Effector CD8-positive, alpha-beta T cell (primary cell): ENCODE measurements around the gene LRRC7.

Source experiments
- DNase-seq: peaks from one replicate; lab custom pipeline; 2025; lab: John Stamatoyannopoulos, UW

The LRRC7 gene

DNA sequence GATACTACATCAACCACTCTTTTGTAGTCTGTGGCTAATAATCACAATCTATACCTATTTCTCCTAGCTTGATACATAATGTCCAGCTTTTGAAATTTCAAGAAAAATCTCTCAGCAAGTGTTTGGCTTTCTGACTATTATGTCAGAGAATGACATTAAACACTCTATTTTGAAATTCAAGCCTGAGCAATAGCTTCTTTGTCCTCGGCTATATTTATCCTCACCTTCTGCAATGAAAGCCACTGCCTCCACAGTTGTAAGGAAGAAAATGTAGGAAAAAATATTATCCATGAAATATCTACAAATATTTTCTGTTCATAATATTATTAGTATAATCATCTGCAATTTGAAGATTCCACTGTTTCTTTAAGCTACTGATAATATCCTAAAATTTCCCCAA lies 22.1 kb downstream of the LRRC7 start:
- no peak for DNase-seq

DNA sequence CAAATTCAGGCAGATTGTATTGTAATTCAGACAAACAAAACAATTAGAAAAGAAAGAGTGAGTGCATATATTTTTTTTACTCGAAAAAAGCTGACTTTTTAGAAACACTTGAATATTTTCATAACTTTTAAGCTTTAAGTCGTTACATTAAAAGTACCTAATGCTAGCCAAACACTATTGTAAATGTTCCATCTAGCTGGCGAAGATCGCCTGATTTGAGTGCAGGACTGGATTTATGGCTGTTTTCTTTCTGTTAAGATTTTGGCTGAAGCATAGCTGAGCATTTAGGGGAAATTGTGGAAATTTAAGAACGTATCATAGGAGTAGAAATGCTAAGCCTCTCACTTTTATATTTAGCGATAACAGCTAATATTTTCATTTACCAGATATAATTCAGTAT lies 24.6 kb downstream of the LRRC7 start:
- no peak for DNase-seq

DNA sequence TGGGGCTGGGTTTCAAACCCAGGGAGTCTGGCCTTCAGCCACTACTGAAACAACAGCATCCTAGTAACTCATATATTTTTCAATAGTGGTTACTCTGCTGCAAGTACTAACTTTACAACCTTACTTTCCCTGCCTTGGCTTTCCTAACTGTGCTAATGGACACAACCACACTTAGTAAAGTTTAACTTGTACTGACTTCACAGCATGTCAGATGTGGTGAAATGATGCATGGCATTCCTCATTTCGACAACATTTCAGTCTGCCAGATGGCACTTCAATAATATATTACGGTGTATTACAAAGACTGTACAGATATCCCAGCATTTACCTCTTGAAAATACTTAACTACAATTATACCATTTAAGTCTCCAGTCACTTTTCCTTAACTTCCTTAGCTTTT lies 27.8 kb downstream of the LRRC7 start:
- no peak for DNase-seq

DNA sequence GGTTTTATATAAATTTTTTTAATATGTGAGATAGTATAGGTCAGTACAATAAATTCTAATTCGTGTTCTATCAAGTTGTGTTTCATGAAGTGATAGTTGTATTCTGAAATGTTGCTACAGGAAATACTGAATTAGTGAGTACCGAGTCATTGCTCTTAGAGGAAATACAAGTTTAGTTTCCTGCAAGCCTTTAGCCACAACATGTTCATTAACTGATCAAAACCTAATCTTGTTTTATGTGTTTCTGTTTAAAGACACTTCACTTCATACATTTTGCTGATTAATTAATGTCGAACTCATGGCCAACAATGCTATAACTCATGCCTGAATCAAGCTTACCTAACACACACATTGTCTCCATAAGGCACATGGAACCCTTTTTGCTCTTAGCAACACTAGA lies 43.6 kb downstream of the LRRC7 start:
- no peak for DNase-seq

DNA sequence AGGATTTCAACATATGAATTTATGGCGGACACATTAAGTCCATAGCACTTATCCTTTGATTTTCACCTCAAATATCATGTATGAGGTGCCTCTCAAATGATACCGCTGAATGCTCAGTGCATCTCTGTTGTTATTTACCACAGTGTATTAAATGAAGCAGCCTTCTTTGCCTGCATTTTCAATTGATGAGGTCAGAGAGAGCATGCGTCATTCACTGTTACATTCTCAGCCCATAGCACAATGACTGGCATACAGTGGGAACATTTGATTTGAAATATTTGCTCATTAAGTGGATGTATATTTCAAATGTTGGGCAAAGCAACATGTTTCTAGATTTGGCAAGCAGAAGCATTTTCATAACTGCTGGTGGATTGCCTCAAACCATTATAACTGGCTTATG lies 45.7 kb downstream of the LRRC7 start:
- DNase-seq: no peak

DNA sequence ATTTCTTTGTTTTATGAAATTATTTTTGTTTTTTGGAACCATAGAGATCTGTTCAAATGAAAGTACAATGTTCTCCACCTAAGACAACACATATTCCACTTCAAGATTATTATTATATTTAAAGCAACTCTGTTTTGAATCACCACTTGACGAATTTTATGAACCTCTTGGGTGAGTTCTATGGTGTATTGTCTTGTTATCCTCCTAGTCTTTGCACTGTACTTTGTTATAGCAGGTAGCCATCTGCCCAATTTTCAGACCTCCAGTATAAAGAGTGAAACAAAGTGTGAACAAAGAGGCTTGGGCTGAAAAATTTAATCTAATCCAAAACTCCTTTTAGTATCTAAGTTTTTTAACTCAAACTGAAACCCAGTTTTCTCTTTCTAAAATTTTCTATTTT lies 71.0 kb downstream of the LRRC7 start:
- no peak for DNase-seq

DNA sequence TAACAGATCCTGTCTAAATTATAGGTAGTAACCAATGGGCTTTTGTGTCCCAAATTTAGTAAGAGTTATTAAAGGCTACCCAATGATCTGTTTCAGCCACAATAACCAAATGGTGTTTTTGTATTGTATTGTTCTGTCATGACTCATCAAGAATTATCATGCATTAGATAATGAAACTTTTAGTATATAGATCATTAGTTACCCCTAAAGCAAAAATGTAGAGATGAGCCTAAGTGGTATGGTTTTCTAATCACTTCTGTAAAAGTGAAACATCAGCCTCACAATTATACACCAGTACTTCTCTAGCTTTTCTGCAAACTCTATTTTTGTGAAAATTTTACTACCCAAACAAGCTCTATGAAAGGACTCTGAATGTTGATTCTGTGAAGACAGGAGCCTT lies 71.4 kb downstream of the LRRC7 start:
- DNase-seq: no peak

DNA sequence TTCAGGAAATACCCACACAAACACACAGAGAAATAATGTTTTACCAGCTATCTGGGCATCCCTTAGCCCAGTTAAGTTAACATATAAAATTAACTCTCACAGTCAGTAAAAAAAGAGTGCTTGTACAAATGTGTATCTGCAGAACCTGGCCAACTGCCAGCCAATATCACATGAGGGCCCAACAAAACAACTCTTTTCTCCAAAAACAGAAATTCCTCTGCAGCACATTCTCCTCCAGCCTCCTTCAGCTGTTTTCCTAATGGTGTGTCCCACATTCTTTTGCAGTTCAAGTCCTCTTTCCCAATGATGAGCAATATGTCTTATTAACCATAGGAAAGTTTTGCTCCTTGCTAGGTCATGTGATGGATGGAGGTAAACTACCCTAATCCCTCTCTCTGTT lies 75.5 kb downstream of the LRRC7 start:
- no peak for DNase-seq

DNA sequence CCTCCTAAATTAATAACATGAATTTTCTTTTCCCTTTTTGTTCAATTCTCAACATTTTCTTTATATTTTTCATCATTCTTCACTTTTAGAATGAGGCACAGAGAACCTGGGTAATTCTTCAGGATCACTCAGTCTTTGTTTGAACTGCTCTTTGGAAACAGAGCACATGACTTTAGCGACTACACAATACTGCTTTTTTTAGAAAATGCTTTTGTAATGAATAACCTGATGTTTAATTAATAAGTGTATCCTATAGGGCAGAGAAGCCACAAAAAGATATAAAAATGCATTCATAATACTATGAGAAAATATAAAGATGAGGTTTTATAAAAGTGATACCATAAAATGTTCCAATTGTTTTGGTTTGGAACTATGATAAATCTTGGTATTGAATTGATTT lies 77.8 kb downstream of the LRRC7 start:
- no peak for DNase-seq

DNA sequence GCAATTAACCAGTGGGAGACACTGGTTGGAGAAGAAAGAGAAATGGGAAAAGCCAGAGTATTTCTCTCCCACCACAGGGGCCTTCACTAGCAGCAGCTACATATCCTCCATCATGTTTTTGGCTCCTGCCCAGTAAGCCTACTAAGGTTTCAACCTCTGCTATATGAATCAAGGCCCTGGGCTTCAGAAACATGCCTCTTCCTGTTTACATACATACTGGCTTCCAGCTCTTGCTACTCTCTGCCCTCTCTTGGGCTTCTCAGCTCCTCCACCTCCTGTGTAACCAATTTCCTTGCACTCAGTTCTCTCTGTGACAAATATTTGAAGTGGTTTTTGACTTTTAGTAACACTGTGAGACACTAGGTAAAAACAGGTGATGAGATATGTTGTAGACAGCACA lies 80.8 kb downstream of the LRRC7 start:
- no peak for DNase-seq

DNA sequence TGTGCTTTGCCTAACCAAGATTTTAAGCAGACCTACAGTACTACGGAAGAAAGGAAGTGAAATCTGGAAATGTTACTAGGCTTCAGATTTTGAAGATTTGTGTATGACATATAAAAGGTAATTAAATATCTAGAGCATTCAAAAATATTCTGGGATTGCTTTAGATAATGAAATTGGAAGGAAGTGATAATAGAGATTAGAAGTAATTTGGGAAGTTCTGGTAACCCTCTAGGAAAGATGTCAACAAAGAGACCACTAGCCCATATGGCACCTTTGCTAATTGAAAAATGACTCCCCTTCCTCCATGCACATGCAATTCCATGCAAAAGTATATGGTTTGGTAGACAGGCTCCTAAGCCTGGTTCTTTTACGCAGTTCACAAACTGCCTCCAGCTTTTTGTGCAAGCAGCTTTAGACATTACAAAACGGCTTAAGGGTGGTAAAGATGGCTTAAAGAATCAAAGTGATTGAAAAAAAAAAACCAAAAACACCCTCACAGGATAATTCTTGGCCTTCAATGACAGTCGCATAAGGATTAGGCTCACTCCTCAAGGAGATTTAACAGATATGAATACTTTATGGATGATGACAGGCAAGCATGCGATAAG lies 81.8 kb downstream of the LRRC7 start:
- no peak for DNase-seq

DNA sequence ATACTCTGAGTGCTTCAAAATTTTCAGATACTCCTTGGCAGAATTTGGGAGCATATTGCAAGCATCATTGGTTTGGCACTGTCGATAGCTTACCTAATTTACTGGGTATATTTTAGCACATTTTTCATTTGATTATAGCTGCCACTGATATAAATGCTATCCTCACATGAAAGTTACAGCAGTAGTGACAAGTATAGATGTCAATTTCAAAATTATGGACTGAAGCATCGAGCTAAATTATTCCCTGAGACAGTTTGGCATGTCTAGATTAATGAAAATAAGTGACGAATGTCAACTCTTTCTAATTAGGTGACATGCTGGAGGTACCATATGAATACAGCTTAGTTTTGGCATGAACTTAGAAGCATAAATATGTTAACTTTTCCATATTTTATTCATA lies 83.1 kb downstream of the LRRC7 start:
- DNase-seq: no peak

DNA sequence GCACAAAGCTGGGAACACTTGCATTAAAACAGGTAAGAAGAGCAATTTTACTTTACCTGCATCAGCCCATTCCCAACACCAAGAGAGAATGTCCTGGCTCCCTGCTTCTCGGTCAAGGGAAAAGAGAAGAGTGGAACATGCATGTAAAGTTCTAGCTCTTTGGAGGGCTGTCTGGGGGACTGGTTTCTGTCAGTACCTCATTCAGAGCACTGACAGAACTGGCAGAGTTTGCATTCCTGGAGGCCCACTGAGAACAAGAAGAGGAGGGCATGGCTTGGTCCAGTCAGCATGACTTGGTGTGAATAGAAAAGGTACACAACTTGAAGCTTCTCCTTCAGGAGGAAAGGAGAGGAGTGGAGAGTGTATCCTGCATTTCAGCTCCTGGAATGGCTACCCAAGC lies 83.9 kb downstream of the LRRC7 start:
- DNase-seq: no peak

DNA sequence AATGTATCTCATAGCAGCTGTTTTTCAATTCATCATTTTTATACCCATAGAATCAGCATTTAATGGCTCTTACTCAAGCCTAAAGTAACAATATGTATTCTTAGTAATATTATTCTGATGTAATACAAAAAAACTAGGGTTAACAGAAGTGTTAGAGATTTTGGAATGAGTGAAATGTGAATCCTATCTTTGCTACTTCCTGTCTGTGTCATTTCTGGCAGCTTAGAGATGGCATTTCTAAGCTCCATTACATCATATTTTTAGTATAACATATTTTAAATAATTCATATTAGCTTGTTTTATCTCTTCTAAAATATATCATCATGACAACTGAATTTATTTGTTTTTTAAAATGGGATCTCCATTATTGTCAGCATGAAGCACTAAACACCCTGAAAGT lies 90.2 kb downstream of the LRRC7 start:
- no peak for DNase-seq

DNA sequence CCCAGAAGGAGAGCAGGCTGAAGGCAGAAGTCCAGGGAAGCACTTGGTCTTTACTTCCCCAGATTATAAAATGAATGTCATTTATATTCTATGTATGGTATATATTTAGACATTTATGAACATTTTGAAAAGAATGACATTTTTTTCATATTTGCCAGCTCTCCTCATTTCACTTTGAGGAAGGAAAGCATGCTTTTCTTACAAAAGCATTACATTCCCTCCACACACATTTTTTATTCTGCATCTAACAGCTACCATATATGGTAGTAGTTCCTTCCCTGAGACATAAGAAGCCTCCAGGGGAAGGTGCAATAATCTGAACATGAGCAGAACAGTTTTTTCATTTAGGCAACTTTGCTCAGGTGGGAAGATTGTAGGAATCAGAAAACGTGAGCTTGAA lies 94.0 kb downstream of the LRRC7 start:
- no peak for DNase-seq

DNA sequence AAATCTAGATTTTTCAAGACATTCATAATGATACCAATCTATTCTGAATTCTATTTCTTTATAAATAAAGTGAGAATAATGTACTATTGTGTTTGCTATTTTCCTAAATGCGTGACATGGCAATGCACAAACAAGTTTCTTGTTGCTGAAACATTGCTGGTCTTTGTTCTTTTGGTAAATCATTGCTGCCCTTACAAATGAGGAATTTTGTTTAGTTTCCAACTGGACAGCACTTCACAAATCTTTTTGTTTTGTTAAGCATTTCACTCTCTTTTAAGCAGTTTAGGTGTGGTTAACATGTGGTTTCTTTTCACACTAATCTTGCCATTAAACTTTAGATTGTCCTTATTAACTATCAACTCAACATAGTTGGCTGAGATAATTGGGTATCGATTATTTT lies 94.6 kb downstream of the LRRC7 start:
- DNase-seq: no peak

DNA sequence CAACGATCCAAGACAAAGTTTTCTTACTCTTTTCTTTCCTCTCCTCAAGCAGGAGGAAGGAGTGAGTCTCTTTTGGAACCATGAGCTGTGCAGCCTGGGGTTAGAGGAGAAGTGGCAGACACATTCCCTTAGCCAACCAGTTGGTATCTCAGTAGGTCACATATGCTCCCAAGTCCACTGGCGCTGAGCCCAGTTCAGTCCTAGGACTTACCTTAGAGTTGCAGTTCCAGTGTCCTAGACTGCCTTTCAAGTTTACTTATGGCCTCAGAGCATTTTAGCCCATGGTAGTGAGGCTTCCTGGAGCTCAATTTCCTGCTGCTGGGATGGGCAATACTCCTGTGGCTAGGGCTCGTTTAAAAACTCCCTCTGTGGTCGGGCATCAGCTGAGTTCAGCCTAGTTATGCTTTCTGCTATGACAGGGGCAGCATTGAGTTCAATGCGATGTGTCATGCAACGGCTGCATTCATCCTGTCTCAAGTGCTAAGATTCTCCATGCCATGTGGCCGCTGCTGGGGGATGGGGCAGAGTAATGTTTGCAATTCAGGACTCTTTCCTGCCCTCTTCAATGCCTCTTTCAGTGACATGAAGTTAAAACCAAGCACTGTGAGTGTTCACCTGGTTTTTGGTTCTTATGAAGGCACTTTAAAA lies 103.8 kb downstream of the LRRC7 start:
- no peak for DNase-seq

DNA sequence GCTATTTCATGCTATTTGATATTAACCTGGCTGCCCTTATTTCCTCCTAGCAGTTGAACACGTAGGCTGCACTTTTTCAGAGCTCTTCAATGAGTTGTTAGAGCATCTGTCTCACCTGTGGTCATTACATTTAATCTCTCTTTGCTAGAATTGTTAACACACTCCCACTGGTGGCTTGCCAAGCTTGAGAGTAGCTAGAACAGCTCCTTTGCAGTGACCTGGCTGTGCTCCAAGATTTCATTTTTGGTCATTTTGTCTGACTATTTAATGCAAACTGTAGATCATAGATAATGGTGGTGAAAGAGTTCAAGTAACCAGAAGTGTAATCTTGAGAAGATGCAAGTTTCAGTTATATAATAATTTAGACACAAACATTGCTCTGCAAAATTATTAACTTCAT lies 105.6 kb downstream of the LRRC7 start:
- no peak for DNase-seq

DNA sequence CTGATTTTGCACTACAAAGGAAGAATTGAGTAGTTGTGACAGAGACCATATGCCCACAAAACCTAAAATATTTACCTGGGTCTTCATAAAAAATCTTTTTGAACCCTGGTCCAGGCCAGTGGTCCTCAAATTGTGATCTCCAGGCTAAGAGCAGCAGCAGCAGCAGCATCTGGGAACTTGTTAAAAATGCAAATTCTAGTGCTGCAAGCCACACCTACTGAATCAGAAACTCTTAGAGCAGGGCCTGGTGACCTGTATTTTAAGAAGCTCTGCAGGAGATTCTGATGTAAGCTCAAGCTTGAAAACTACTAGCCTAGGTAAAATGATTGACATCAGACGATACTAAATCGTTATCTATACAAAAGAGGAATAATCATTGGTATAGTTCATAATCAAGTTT lies 112.2 kb downstream of the LRRC7 start:
- no peak for DNase-seq

DNA sequence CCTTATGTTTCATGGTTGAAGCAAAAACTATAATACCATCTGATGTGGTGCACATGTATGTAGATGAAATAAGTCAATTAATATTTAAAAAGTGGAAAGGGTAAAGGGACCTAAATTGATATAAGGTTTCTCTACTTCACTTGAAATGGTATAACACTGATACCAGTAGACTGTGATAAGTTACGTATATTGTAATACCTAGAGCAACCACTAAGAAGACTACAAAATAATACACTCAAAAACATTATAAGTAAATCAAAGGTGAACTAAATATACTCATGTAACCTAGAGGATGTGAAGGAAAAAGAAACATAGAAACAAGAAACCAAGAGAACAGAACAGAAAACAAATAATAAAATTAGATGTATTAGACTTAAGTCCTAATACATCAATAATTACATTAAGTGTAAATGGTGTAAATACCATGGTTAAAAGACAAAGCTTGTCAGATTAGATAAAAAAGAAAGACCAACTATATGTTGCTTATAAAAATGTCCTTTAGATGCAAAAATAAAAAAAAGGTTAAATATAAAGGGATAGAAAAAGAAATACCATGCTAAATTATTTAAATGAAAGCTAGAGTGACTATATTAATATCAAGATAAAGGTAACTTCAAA lies 118.8 kb downstream of the LRRC7 start:
- DNase-seq: no peak

DNA sequence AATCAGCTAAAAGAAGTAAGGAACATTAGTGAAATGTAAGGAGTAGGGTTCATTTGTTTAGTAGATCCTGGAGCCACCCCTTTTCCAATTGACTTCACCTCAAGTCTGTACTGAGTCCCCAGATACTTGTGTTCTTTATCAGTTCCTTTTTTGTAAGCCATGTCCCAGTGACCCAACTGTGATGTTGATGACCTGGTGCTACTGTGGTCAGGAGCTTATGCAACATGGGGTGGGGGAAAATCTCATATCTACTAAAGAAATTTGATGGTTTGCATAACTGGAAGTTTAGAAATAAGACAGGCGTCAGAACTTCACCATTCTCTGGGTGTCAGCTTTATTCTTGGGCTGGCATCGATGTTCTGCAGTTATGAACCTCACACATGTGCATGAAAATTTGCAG lies 120.5 kb downstream of the LRRC7 start:
- DNase-seq: no peak

DNA sequence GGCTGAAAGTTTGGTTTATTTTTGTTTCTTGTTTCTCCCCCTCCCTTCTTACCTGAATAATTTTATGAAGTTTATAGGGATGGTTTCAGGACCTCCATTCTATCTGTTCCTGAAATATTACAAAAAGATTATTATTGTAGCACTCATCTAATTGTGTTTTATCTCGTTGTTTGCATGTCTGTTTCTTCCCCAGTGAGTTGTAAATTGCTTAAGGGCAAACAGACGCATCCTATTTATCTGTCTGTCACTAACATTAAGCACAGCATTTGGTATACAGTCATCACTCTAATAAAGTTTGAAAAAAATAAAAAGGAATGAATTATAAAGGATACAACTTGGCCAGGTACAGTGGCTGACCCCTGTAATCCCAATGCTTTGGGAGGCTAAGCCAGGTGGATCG lies 123.5 kb downstream of the LRRC7 start:
- no peak for DNase-seq

DNA sequence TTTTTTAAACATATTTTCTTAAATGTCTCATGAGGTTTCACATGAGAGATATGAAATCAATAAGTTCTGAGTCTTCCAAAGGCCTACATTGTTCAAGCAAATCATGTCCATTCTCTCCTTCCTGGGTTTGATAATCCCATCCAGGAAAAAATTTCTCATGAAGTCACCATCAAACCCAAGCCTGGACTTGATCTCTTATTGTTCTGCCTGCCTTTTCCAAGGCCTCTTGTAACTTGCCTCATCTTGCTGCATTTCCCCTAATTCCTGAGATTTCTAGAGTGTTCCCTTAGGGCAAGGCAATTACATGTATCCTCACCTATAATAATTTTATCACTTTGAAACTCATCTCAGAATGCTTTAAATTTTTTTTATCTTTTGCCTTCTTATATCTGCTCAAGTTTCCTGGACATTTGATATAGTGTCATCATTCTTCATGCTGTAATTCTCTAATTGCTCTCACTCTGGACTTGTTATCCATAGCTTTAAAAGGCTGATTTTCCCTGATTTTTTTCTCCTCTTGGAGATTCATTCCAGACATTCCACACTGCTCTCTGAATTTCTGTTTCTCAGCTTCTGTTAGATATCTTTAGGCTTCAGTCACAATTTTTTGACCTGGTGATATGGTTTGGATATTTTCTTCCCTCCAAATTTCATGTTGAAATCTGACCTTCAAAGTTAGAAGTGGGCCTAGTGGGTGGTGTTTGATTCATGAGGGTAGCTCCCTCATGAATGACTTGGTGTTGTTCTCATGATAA lies 126.4 kb downstream of the LRRC7 start:
- DNase-seq: no peak
